NCI-H226 (cell line): Measurements from ENCODE around the gene FASTK.
A peak's percentile ranks its signal among the peaks of the same experiment; 100 is the strongest.

Source experiments
- DNase-seq: peaks from one replicate; pipeline ENCODE4 v3.0.0-alpha.2; 2015

The FASTK gene

DNA sequence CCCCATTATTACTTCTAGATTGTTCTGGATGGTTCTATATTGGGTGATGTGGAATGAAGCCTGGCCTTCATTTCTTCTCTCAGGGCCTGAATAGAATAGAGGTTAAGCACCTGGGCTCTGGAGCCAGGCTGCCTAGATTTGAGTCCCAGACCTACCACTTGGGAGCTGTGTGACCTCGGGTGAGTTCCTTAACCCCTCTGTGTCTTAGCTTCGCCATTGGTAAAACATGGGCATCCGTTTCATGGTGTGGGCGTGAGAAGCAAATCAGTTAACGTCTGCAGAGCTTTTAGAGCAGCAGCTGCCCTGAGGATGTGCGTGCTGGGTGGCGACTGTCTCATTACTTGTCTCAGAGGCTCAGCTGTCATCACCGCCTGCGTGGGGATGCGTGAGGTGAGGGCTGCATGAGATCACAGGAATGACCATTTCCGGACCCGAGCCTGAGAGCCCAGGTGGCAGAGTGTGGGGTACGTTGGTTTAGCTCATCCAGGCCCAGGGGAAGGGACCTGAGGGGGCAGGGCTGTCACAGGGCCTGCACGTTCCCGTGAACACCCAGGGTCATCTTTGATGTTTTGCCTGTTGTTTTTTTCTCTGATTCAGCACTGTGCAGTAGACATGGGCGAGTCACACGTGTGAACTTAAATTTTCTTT is 15.3 kb upstream of the FASTK start:
- DNase-seq, result no peak

DNA sequence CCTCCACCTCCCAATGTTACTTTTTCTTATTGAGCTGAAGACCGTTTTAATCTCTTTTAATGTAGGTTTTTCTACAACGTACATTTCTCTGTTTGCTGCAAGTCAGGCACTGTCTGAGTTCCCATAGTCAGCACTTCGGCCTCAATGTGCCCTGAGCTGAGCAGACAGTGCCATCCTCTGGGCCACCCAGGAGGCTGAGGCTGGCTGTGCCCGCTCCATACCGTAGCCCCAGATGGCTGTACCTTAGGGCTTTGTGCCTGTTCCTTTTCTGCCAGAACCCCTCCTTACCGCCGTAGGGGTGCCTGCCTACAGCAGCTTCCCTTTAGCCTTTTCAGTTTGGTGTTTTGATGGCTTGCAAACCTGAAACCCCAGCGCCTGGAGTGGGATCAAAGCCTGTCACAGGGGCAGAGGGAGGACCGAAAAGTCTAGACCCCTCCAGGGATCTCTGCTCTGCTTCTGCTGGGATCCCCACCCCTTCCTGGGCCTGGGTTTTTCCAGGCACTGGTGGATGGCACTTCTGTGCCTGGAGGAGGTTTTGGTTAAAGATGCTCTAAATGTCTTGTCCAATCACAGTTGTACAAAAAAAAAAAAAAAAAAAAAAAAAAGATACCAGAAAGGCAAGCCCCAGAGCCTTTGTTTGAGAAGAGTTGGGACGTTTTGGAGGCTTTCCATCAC is 14.7 kb upstream of the FASTK start:
- DNase-seq, result no peak

- no peak for DNase-seq
Observed at GRCh38 chr7:151094675-151095074, 14.1 kb upstream of the FASTK start.

- no peak for DNase-seq
Observed at GRCh38 chr7:151093748-151094147, 13.1 kb upstream of the FASTK start.

DNA sequence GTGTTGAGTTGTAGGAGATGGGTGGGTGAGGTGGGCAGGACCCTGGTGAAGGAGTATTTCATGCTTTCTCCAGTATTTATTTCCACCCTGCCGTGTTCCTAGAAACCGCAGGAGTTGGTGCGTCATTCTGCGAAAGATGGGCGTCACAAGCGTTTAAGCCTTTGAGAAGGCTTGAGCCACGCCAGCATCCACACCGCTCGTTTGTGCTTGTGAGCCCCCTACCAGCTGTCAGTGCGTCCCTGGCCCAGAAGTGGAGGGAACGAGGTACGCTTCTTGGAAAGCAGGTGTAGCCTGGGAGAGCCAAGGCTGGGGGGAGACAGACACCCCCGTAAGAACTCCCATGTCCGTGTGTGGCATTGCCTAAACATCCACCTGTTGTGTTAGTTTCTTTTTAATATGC is 11.4 kb upstream of the FASTK start:
- no peak for DNase-seq

- DNase-seq, result no peak
Observed at GRCh38 chr7:151091431-151091830, 10.8 kb upstream of the FASTK start.

DNA sequence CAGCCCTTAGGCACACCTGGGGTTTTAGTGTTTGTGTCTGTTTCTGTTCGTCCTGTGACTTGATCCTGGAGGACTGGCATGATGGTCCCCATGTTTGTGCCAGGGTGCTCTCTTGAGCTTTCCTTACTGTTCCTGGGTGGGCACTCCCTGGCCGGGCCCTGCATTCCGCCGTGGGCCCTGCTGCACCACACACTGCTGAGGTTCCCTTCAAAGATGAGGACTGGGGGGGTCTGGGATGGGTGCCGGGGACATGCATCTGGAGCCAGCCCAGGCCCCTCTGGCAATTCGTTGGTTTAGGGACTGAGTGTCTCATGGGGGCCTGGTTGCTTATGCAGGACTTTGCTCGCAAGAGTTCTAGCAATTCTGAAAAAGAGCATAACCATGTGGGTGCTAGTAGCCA is 10.4 kb upstream of the FASTK start:
- DNase-seq, result no peak

- no peak for DNase-seq
Observed at GRCh38 chr7:151089893-151090730, 9.5 kb upstream of the FASTK start.

DNA sequence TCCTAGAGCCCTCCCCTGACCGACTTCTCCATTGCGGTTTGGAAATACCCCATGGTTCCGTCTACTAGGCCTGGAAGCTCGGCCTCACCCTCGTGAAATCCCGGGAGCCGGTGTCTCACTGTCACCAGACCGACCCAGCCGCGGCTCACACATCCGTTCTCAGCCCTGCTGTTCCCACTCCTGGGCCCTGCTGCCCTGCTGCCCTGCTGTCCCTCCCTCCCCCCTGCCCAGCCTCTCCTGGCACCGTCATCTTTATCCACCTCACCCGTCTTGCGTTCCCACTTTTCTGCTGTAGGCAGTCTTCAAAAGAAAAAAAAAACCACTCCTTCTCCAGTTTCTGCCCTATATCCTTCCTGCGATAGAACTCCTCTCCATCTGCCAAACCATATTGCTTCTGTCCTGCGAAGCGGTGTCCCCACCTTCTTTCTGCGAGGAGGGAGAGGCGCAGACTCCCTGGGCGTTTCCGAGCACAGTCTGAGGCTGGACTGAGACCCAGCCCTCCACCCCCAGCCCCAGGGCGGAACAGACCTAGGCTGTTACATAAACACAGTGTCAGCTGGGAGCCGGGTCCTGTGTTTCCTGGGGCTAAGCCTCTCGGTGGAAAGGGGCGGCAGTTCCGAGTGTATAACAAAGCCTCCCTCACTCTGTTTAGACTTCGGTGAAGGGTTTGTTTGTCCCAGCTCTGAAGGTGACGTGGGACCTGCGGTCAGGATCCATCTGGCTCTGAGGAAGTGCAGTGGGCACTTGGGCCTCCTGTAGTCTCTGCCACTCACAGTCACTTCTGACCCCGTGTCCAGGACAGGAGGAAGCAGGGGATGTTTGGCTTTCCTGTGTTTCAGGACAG is 8.5 kb upstream of the FASTK start:
- DNase-seq, result no peak

- DNase-seq, result no peak
Observed at GRCh38 chr7:151088019-151088855, 7.6 kb upstream of the FASTK start.

GRCh38 chr7:151087245-151088018 is 6.8 kb upstream of the FASTK start:
- peak; percentile 47 for DNase-seq

GRCh38 chr7:151086802-151087244 is 6.2 kb upstream of the FASTK start:
- no peak for DNase-seq

- peak; percentile 52 for DNase-seq
Observed at GRCh38 chr7:151085691-151086620, 5.3 kb upstream of the FASTK start, which contains the start of gene AGAP3. Gene AGAP3, plus strand, starts transcription at chr7:151086475. Its CDS starts 267 bp downstream, at chr7:151086742.

DNA sequence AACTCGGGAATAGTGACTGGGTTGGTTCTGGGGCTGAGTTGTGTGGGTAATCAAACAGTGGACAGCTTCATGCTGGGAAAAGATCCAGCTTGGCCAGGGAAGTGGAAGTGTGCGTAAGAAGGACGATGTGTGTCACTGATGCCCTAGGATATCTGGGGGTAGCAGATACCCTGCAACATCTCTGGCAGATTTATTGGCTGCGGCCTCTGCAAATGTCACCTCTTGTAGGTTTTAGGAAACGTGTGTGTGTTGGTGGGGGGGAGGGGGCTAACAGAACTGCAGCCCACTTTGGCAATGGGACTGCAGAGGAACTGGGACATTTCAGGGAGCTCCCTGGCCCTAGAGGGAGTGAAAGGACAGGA is 4.7 kb upstream of the FASTK start:
- DNase-seq, result no peak

GRCh38 chr7:151083824-151084160 is 3.2 kb upstream of the FASTK start:
- no peak for DNase-seq

DNA sequence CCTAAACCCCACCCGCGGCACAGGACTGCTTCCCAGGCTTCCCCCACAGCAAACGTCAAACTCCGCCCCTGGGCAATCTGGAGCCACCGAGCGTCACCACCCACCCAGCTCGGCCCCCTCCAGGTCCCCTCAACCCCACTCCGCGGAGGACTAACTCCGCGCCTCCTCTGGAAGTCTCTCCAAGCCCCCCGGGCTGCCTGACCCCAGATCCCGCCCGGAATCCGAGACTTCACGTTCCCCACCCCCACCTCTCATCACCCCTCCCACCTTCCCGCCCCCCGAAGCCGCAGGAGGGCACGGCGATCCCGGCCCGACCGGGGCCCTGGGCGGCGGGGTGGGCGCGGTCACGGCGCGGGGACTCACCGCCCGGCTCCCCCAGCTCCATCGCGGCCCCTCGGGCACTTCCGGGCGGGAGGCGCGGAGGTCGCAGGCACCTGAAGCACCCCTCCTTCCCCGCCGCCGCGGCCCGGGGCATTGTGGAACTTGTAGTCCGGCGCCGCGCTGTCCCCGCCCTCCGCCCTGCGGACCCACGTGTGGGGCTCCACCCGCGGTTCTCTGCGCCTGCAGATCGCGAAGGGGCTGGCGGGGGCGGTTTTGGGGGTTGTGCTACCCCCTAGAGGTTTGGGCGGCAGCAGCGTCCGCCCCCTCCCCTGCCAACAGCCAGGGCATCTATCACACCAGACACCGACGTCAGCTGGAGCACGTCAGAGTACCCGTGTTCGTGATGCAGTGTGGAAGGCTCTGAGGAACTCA is 2.6 kb upstream of the FASTK start, which contains the start of gene TMUB1:
Gene TMUB1 (minus strand): TSS at position 423 of the 753 bp plus-strand sequence. CDS start 930 bp downstream, outside the sequence.
- peak; percentile 64 for DNase-seq

DNA sequence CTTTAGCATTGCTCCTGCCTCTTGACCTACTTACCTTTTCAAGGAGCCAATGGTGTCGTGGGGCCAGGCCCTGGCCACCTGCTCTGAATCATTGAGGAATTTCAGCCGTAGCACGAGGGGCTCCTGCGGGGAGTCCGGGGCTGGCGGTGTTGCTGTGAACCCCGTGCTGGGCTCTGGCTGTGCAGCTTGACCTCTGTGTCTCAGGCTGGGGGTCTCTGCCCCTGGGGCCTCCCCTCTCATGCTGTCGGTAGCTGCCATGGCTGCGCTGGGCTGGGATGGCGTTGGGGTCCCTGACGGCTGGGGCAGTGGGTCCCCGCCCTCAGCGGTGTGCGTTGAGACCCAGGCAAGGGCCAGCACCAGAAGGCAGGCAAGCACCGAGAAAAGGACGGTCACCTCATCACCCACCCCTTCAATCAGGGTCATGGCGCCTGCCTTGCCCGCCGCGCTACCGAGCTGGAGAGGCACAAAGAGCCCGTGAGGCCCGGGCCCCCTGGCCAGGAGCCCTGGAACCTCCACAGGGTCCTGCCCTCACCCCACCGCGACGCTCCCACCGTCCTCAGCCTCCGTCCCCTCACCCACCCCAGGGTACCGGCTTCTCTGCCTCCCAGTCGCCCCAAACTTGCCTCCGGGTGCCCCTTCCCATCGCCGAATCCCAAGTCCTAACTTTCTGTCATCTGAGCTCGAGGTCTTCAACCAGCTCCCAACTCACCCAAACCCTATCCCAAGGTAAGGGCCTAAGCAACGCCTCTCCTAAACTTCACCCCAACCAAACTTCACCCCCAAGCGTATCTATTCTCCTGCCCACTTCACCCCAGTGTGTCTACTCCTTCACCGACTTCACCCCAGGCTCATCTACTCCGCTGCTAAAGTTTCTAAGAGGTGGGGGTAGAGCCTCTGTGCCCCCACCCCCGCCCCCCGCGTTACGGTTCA is 1.8 kb upstream of the FASTK start:
- DNase-seq, result no peak
